Immature natural killer cell (primary cell): ENCODE results near the gene C3orf70. TPM values are rescaled to one million over a fixed set of nuclear protein-coding genes. Genes with fewer than 3 reads are reported as not detected.
"Not testable (repeated sequence)": the region's sequence is repeated elsewhere in the genome, so short reads cannot be mapped to it uniquely, and the experiment has no call there.

ENCODE experiments used
- DNase-seq, 3 donors: peaks; one replicate each; pipeline ENCODE4 v3.0.0; 2022; ENCODE audit warnings: mixed read lengths in 1 of 3
- H3K27ac Mint-ChIP-seq, 6 donors: one replicate each; pipeline ENCODE4 v1.8.0; 2020; ENCODE audit warnings: mixed read lengths in 6 of 6, mild to moderate bottlenecking in 5 of 6, inconsistent platforms in 4 of 6, moderate library complexity in 3 of 6
- H3K27me3 Mint-ChIP-seq, 3 donors: one replicate each; pipeline ENCODE4 v1.8.0; 2020 to 2021; ENCODE audit warnings: low read depth in 3 of 3, mild to moderate bottlenecking in 3 of 3, mixed read lengths in 3 of 3, moderate library complexity in 3 of 3, inconsistent platforms in 1 of 3
- H3K36me3 Mint-ChIP-seq, 3 donors: one replicate each; pipeline ENCODE4 v1.8.0; 2020; ENCODE audit warnings: mixed read lengths in 3 of 3, inconsistent platforms in 2 of 3, mild to moderate bottlenecking in 2 of 3
- H3K4me1 Mint-ChIP-seq, 2 donors: one replicate each; pipeline ENCODE4 v1.8.0; 2020; ENCODE audit warnings: inconsistent platforms in 2 of 2, mild to moderate bottlenecking in 2 of 2, mixed read lengths in 2 of 2, moderate library complexity in 1 of 2
- H3K4me3 Mint-ChIP-seq, 5 donors: one replicate each; pipeline ENCODE4 v1.8.0; 2020; ENCODE audit warnings: mild to moderate bottlenecking in 5 of 5, mixed read lengths in 5 of 5, inconsistent platforms in 3 of 5, moderate library complexity in 3 of 5
- H3K9me3 Mint-ChIP-seq, 6 donors: one replicate each; pipeline ENCODE4 v1.8.0; 2020; ENCODE audit warnings: mild to moderate bottlenecking in 6 of 6, mixed read lengths in 6 of 6, inconsistent platforms in 4 of 6, moderate library complexity in 3 of 6
- polyA plus RNA-seq, 3 donors: library from polyadenylated mRNA; unstranded; fragments of 300-500 nt; fragmentation: Illumina TruSeq; gene quantifications; one replicate each; pipeline ENCODE4 v1.2.3, GENCODE V29; 2021

C3orf70 gene
- polyA plus RNA-seq, 3 donors from 2014 or later: not detected

DNA sequence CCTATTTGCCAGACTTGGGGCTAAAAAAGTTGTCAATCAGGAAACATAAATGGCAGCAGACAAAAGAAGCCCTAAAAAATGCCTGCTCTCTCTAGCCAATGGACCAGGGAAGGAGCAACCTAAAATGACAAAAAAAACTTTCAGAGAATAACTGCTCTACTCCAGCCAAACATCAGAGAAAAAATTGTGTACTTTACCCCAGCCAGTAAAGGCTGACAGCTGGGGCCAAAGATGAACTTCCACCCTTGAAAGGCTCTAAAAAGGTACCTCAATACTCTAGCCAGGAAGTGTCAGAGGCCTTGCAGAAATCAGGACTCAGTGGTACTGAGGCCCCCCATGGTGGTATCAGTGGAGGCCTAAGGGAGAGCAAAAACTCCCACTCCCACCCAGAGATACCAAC lies 18.4 kb downstream of the C3orf70 start:
- DNase-seq: no peak
- H3K27me3 Mint-ChIP-seq: peaks cover 0 to 20% (median 8%) of the 10 kb centered on the region in 3 donors
- peaks cover 0 to 3% (median 0%) of the 10 kb centered on the region in 3 donors for H3K36me3 Mint-ChIP-seq
- H3K4me1 Mint-ChIP-seq: no peaks in the 10 kb centered on the region
- H3K4me3 Mint-ChIP-seq: no peak overlapping the region
- H3K9me3 Mint-ChIP-seq: no peaks in the 10 kb centered on the region
- H3K27ac Mint-ChIP-seq: no peak overlapping the region

DNA sequence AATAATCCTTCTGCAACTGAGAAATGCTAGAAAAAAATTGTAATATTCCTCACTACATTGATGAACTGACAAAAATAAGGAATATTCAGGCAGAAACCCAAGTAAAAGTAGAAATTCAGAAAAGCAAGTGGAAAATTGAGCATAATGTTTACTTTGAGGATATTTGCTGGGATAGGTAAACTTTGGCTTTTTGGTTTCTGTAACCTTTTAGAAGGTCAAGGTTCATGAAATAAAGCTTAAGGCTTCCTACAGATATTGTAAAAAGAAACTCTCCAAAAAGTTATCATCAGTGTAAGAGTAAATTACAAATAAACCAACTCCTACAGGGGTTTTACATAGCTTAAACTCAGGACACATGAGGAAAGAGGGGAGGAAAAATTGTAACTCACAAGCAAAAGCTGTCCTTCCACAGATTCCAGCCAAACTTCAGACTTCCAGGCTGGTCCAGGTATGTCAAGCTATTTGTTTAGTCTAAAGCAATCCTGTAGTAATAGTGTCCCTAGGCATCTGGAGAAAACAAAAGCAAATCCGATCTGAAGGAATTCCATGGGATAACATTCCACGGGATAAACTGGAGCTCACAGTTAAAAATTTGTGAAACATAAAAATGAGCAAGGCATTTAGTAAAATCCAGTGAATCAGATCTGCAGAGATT lies 21.1 kb downstream of the C3orf70 start:
- Mint-ChIP-seq H3K9me3 (no peaks in the 10 kb centered on the region), H3K36me3 (no peaks in the 10 kb centered on the region), H3K27ac (no peak overlapping the region), H3K4me1 (no peaks in the 10 kb centered on the region), H3K4me3 (no peak overlapping the region), H3K27me3 (peaks cover 0 to 12% (median 8%) of the 10 kb centered on the region in 3 donors)
- no peak for DNase-seq

DNA sequence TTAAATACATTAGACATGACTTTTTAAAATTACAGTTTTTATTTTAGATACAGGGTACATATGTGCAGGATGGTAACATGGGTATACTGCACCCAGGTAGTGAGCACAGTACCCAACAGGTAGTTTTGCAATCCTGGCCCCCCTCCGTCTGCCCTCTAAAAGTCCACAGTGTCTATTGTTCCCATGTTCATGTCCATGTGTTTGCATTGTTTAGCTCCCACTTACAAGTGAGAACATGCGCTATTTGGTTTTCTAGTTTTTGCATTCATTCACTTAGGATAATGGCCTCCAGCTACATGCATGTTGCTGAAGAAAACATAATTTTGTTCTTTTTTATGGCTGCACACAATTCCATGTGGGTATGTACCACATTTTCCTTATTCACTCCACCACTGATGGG lies 23.8 kb downstream of the C3orf70 start:
- no peaks in the 10 kb centered on the region for H3K4me1 Mint-ChIP-seq
- H3K36me3 Mint-ChIP-seq: no peaks in the 10 kb centered on the region
- peaks cover 0 to 5% (median 3%) of the 10 kb centered on the region in 3 donors for H3K27me3 Mint-ChIP-seq
- no peak overlapping the region for H3K27ac Mint-ChIP-seq
- no peaks in the 10 kb centered on the region for H3K9me3 Mint-ChIP-seq
- no peak overlapping the region for H3K4me3 Mint-ChIP-seq
- DNase-seq: no peak

DNA sequence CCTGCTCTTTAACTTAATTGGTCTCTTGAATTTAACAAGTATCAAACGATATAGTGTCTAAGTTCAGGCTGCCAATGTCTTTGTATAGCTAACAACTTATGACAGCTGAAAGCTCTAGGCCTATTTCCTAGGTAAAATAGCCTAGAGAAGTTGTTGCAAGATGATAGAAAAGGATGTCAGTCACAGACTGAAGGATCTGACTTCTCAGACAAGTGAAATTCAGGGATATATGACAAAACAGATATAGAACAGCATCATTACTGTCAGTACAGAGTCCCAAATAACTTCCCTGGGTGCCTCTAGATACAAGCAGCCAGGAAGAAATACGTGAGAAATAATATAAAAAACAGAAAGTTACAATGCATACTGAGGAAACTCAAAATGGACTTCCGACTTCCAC lies 26.7 kb downstream of the C3orf70 start:
- DNase-seq: no peak
- no peak overlapping the region for H3K27ac Mint-ChIP-seq

DNA sequence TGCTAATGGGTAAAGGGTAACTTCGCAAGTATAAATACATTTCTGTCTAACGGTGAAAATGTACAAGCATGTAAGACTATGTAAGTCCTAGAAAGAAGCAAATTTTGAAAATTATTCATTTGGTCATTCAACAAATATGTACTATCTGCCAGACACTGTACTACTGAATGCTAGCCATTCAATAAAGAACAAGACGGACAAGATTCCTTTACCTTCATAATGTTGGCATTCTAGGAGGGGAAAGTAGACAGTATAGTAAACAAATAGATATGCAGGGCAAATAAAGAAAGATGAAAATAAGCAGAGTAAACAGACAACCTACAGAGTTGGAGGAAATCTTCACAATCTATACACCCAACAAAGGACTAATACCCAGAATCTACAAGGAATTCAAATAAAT lies 32.7 kb downstream of the C3orf70 start:
- Mint-ChIP-seq H3K36me3 (no peaks in the 10 kb centered on the region), H3K27ac (no peak overlapping the region), H3K4me1 (no peaks in the 10 kb centered on the region), H3K4me3 (no peak overlapping the region), H3K27me3 (peaks cover 2 to 4% (median 4%) of the 10 kb centered on the region in 3 donors), H3K9me3 (peaks cover 0 to 3% (median 0%) of the 10 kb centered on the region in 6 donors)
- no peak for DNase-seq

More for the DNA sequence above, 26.7 kb downstream of the C3orf70 start:
- Mint-ChIP-seq H3K4me3 (no peak overlapping the region), H3K36me3 (no peaks in the 10 kb centered on the region), H3K4me1 (no peaks in the 10 kb centered on the region), H3K27me3 (peaks cover 0 to 3% (median 2%) of the 10 kb centered on the region in 3 donors), H3K9me3 (no peaks in the 10 kb centered on the region)

DNA sequence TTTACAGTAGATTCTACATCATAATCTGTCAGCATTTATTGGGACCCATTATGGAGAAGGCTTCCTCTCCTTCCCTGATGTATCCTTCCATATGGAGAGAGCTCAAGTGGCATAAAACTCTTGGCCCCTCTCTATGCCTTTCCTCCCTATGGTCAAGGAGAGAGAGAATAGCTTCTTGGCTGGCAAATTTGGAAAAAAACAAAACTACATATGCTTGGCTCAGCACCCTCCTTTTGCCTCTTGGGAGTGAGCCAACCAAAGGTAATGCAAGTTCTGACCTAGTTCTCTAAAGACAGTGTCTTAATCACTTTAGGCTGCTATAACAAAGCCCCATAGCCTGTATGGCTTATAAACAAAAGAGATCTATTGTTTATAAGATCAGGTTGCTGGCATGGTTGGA lies 37.5 kb downstream of the C3orf70 start:
- Mint-ChIP-seq H3K27ac (no peak overlapping the region), H3K36me3 (no peaks in the 10 kb centered on the region), H3K4me3 (no peak overlapping the region), H3K9me3 (peaks cover 0 to 3% (median 0%) of the 10 kb centered on the region in 6 donors), H3K27me3 (peaks cover 2 to 4% (median 2%) of the 10 kb centered on the region in 3 donors), H3K4me1 (no peaks in the 10 kb centered on the region)
- no peak for DNase-seq

DNA sequence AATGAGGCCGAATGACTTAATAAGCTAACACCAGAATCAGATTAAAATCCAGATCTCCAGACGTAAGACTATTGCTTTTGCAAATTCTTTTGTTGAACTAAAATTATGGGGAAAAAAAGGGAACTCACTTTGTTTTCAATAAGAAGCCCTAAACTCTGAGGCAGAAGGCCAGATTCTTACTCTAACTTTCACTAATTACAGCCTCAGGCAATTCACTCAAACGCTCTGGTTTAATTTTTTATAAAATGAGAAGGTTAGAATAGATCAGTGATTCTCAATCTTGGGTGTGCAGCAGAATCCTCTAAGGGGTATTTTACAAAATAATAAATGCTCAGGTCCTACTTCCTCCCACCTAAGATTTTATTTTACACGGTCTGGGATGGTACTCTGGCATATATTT lies 38.1 kb downstream of the C3orf70 start:
- H3K36me3 Mint-ChIP-seq: no peaks in the 10 kb centered on the region
- DNase-seq: no peak
- no peak overlapping the region for H3K4me3 Mint-ChIP-seq
- H3K27me3 Mint-ChIP-seq: peaks cover 0 to 4% (median 2%) of the 10 kb centered on the region in 3 donors
- no peaks in the 10 kb centered on the region for H3K9me3 Mint-ChIP-seq
- no peaks in the 10 kb centered on the region for H3K4me1 Mint-ChIP-seq
- no peak overlapping the region for H3K27ac Mint-ChIP-seq

DNA sequence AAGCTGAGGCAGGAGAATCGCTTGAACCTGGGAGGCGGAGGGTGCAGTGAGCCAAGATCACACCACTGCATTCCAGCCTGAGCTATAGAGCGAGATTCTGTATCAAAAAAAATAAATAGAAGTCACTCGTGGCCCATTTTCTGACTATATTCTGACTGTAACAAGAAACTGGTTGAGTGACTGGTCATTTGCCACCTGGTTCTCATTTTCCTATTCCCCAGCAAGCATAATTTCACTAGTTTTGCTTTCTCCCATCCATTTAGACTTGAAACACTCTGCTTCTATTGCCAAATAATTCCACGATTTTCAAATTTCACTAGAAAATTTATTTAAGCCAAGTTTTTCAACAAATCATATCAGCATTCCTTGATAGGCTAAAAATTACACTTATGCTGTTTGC lies 40.7 kb downstream of the C3orf70 start:
- H3K27ac Mint-ChIP-seq: no peak overlapping the region
- H3K27me3 Mint-ChIP-seq: peaks cover 0 to 4% (median 2%) of the 10 kb centered on the region in 3 donors
- H3K9me3 Mint-ChIP-seq: no peaks in the 10 kb centered on the region

DNA sequence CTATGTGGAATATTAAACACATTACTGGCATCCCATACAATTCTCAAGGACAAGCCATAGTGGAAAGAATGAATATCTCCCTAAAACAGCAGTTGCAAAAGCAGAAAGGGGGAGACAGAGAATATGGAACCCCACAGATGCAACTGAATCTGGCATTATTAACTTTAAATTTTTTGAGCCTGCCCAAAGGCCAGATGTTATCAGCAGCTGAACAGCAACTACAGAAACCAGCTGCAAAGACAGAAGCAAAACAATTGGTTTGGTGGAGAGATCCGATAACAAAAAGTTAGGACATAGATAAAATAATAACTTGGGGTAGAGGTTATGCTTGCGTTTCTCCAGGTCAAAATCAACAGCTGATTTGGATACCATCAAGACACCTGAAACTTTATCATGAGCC lies 43.8 kb downstream of the C3orf70 start:
- DNase-seq, H3K36me3 Mint-ChIP-seq, H3K4me1 Mint-ChIP-seq, H3K27ac Mint-ChIP-seq, H3K27me3 Mint-ChIP-seq, H3K4me3 Mint-ChIP-seq, H3K9me3 Mint-ChIP-seq: not testable (repeated sequence)

More for the DNA sequence above, 40.7 kb downstream of the C3orf70 start:
- Mint-ChIP-seq H3K4me3 (no peak overlapping the region), H3K4me1 (no peaks in the 10 kb centered on the region), H3K36me3 (no peaks in the 10 kb centered on the region)
- DNase-seq: no peak

DNA sequence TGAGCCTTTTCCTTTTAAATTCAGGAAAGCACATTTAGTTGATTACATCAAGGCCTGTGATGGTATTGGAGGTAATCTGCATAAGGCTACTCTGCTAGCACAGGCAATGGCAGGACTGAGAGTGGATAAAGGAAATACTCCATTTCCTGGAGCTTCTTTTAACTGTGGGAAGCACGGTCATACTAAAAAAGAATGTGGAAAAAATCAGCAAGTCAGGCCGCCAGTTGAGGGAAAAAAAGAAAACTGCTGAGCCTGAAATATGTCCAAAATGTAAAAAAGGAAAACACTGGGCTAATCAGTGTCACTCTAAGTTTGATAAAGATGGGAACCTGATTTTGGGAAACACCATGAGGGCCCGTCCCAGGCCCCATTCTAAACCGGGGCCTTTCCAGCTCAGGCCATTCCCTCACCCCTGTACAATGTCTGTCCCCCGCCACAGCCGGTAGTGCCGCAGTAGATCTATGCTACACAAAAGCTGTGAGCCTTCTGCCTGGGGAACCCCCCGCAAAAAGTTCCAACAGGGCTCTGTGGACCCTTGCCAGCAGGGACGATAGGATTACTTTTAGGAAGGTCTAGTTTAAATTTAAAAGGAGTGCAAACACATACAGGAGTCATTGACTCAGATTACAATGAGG lies 46.5 kb downstream of the C3orf70 start:
- H3K27me3 Mint-ChIP-seq, DNase-seq, H3K36me3 Mint-ChIP-seq, H3K9me3 Mint-ChIP-seq, H3K4me3 Mint-ChIP-seq, H3K27ac Mint-ChIP-seq, H3K4me1 Mint-ChIP-seq: not testable (repeated sequence)

DNA sequence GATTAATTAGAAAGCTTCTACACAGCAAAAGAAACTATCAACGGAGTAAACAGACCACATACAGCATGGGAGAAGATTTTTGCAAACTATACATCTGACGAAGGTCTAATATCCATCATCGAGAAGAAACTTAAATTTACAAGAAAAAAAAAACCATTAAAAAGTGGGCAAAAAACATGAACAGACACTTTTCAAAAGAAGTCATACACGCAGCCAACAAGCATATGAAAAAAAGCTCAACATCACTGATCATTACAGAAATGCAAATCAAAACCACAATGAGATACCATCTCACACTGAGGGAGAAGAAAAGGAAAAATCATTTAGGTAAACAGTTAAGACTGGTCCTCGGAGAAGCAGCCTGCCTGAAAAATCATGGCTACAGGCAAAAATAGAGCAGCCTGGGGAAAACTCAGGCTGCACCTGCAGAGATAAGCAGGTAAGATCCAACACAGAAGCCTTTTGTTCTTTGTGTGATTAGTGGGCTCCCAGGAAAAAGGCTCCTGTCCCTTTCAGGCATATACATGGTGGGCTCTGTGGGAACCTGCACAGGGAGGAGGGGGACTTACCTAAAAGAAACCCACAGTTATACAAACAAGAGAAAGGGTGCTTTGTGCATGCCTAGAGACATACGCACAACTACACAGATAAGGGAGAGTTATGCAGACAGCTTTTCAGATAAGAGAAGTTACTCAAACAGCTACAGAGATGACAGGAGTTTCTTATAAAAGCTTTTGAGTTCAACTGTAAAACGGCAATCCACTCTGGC lies 49.3 kb downstream of the C3orf70 start:
- H3K4me1 Mint-ChIP-seq: no peaks in the 10 kb centered on the region
- H3K9me3 Mint-ChIP-seq: peaks cover 0 to 9% (median 2%) of the 10 kb centered on the region in 6 donors
- H3K36me3 Mint-ChIP-seq: peaks cover 0 to 3% (median 0%) of the 10 kb centered on the region in 3 donors
- H3K27ac Mint-ChIP-seq: no peak overlapping the region
- DNase-seq: no peak
- no peak overlapping the region for H3K4me3 Mint-ChIP-seq
- peaks cover 0 to 9% (median 5%) of the 10 kb centered on the region in 3 donors for H3K27me3 Mint-ChIP-seq

DNA sequence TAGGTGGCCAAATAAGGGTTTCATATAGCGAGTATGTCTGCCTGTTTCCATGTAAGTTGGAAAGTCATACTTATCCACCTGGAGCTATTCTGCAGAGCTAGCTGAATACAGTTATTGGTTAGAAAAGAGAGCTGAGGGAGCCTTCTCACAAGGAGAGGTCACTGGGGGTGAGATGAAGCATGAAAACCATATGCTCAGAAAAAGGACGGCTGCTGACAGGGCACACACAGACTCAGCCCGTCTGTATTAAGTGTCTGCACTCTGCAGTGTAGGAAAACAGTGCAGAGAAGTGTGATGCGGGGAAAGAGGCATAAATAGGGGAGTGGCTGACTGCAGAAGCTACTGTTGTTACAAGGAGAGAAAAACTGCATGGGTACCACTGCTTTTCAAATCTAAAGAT lies 58.2 kb downstream of the C3orf70 start:
- peaks cover 0 to 16% (median under 1%) of the 10 kb centered on the region in 3 donors for H3K27me3 Mint-ChIP-seq
- H3K4me1 Mint-ChIP-seq: no peaks in the 10 kb centered on the region
- DNase-seq: no peak
- H3K36me3 Mint-ChIP-seq: no peaks in the 10 kb centered on the region
- H3K9me3 Mint-ChIP-seq: no peaks in the 10 kb centered on the region
- no peak overlapping the region for H3K4me3 Mint-ChIP-seq
- no peak overlapping the region for H3K27ac Mint-ChIP-seq

DNA sequence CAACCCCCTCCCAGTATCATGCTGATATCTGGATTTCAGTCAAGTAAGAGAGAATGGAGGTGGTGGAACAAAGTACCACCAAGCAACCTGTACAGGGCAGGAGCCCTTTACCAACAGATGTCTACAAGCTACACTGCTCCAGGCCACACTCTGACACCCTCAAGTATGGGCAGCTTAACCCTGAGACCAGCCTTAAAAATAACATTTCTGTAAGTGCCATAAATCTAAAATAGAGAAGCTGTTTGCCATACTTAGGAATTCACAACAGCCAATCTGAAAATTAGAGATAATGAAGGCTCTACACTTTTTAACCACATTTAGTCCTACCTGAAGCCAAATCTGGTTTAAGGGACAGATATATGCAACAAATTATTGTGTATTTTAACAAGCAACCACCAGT lies 59.7 kb downstream of the C3orf70 start:
- peaks cover 0 to 13% (median 0%) of the 10 kb centered on the region in 3 donors for H3K27me3 Mint-ChIP-seq
- H3K4me3 Mint-ChIP-seq: no peak overlapping the region
- H3K4me1 Mint-ChIP-seq: no peaks in the 10 kb centered on the region
- no peak overlapping the region for H3K27ac Mint-ChIP-seq
- no peaks in the 10 kb centered on the region for H3K36me3 Mint-ChIP-seq
- DNase-seq: no peak
- H3K9me3 Mint-ChIP-seq: no peaks in the 10 kb centered on the region

DNA sequence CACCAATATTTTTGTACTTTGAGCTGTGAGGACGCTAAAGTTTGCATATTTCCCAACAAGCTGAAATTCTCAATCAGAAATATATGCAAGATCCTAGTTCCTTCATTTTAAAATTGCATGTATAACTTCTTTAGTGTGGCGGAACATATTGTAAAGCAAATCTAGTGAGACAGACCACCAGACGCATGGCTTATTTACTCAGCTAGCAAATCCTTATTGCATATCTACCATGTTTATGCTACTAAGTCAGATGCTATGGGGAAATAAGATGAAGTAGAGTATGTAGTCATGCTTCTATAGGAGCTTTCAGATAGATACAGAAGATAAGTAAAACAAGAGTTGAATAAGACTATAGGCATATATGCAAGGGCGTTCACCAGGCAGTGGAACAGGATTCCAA lies 62.0 kb downstream of the C3orf70 start:
- no peaks in the 10 kb centered on the region for H3K36me3 Mint-ChIP-seq
- no peak for DNase-seq
- H3K27me3 Mint-ChIP-seq: peaks cover 0 to 12% (median 0%) of the 10 kb centered on the region in 3 donors
- no peak overlapping the region for H3K27ac Mint-ChIP-seq
- H3K4me3 Mint-ChIP-seq: no peak overlapping the region
- H3K4me1 Mint-ChIP-seq: no peaks in the 10 kb centered on the region
- H3K9me3 Mint-ChIP-seq: no peaks in the 10 kb centered on the region
